Osteocyte (in vitro differentiated cells): ENCODE results near the gene TNRC6B. TPM values are rescaled to one million over a fixed set of nuclear protein-coding genes. Genes with fewer than 3 reads are reported as not detected.
"Not testable (repeated sequence)": the region's sequence is repeated elsewhere in the genome, so short reads cannot be mapped to it uniquely, and the experiment has no call there.

Experiments
- DNase-seq: peaks from one replicate; pipeline ENCODE4 v3.0.0; 2021; ENCODE audit warnings: mixed read lengths; ENCODE audit not compliant: unreplicated experiment; ENCODE audit errors: extremely low spot score
- H3K27ac Mint-ChIP-seq: one replicate; pipeline ENCODE4 v1.8.0; 2021; ENCODE audit warnings: mild to moderate bottlenecking, mixed read lengths; ENCODE audit not compliant: unreplicated experiment
- H3K27me3 Mint-ChIP-seq: one replicate; pipeline ENCODE4 v1.8.0; 2021; ENCODE audit warnings: mixed read lengths; ENCODE audit not compliant: unreplicated experiment
- H3K36me3 Mint-ChIP-seq: one replicate; pipeline ENCODE4 v1.8.0; 2021; ENCODE audit warnings: mixed read lengths; ENCODE audit not compliant: unreplicated experiment
- H3K4me1 Mint-ChIP-seq: one replicate; pipeline ENCODE4 v1.8.0; 2021; ENCODE audit warnings: mixed read lengths; ENCODE audit not compliant: unreplicated experiment
- H3K4me3 Mint-ChIP-seq: one replicate; pipeline ENCODE4 v1.8.0; 2021; ENCODE audit warnings: mild to moderate bottlenecking, moderate library complexity, mixed read lengths; ENCODE audit not compliant: unreplicated experiment
- H3K9me3 Mint-ChIP-seq: one replicate; pipeline ENCODE4 v1.8.0; 2021; ENCODE audit warnings: mixed read lengths; ENCODE audit not compliant: unreplicated experiment
- CTCF ChIP-seq: fragments of 200-600 bp; sonication (generic); IDR thresholded peaks from 2 replicates; pipeline ENCODE4 v1.5.0; 2021; ENCODE audit warnings: antibody characterized with exemption, mild to moderate bottlenecking, moderate library complexity
- total RNA-seq: library from RNA; stranded (reverse); gene quantifications from 2 replicates; pipeline ENCODE4 v1.2.1, GENCODE V29; 2021

The TNRC6B gene
- total RNA-seq, 1 donor from 2014 or later: 47.4 TPM

DNA sequence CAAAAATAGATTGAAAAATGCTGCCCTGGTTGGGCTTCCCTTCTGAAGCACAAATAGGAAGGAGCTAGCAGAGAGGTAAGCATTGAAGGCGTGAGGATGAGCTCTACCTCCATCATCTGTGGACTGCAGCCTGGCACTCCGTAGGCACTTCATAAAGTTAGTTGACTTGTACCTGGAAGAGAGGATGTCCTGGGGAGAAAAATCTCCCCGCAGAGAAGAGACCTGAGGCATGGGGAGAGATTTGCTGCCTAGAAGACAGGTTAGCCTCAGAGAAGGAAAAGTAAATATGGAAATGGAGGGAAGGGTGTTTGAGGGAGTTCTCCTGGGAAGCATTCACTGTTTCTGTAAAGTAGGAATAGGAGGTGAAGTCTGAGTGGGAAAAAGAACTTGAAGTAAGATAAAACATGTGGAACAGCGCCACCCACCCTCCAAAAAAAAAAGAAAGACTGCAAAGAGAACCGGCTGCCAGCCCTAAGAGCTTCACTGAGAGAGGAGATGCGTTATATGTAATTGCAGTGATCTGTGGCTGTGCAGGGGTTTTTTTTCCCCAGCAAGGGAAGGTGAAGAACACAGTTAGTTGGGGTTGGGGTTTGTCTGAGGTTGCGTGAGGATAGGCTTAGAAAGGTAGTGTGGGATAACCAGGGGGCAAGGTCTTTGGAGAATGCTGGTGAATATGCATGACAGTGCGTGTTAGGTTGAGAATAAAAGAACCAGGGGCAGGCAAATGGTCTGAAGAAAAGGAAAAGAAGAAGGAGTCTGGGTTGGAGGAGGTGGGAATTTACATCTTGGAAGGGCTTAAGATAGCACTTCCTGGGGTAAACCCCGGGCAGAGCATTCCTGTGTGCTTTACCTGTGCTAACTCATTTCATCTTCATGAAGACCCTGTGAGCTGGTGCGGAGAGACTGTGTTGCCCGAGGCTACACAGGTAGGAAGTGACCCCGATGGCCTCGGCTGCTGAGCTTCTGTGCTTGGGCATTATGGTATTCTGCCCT, 16.0 kb downstream of the TNRC6B start:
- H3K27ac Mint-ChIP-seq: no peak overlapping the region
- H3K4me3 Mint-ChIP-seq: no peak overlapping the region
- no peaks in the 10 kb centered on the region for H3K9me3 Mint-ChIP-seq
- H3K36me3 Mint-ChIP-seq: peaks cover 12% of the 10 kb centered on the region
- peak; percentile 49 for DNase-seq
- peak; percentile 49 for TF ChIP-seq CTCF
- no peaks in the 10 kb centered on the region for H3K27me3 Mint-ChIP-seq
- peaks cover 43% of the 10 kb centered on the region for H3K4me1 Mint-ChIP-seq

GRCh38 chr22:40194656-40195055, 16.9 kb downstream of the TNRC6B start:
- Mint-ChIP-seq H3K9me3 (no peaks in the 10 kb centered on the region), H3K4me3 (no peak overlapping the region), H3K36me3 (peaks cover 16% of the 10 kb centered on the region), H3K27ac (no peak overlapping the region), H3K27me3 (no peaks in the 10 kb centered on the region), H3K4me1 (peaks cover 51% of the 10 kb centered on the region)
- DNase-seq: peak; percentile 54
- no peak for TF ChIP-seq CTCF

- H3K4me3 Mint-ChIP-seq: no peak overlapping the region
Observed at GRCh38 chr22:40196628-40197360, 19.1 kb downstream of the TNRC6B start.

DNA sequence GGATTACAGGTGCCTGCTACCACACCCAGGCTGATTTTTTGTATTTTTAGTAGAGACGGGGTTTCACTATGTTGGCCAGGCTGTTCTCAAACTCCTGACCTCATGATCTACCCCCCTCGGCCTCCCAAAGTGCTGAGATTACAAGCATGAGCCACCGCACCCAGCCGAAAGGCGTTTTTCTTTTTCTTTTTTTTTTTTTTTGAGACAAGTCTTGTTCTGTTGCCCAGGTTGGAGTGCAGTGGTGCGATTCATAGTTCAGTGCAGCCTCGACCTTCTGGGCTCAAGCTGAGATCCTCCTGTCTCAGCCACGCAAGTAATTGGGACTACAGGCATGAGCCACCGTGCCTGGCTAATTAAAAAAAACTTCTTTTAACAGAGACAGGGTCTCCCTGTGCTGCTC, 19.7 kb downstream of the TNRC6B start:
- H3K36me3 Mint-ChIP-seq, H3K27me3 Mint-ChIP-seq, H3K27ac Mint-ChIP-seq, H3K9me3 Mint-ChIP-seq, DNase-seq, H3K4me3 Mint-ChIP-seq: not testable (repeated sequence)
- H3K4me1 Mint-ChIP-seq: peaks cover 57% of the 10 kb centered on the region

More at GRCh38 chr22:40196628-40197360, 19.1 kb downstream of the TNRC6B start:
- peaks cover 52% of the 10 kb centered on the region for H3K4me1 Mint-ChIP-seq
- no peak for TF ChIP-seq CTCF
- H3K27ac Mint-ChIP-seq: peak overlapping the region; percentile 76
- no peaks in the 10 kb centered on the region for H3K27me3 Mint-ChIP-seq
- H3K9me3 Mint-ChIP-seq: no peaks in the 10 kb centered on the region
- no peak for DNase-seq
- H3K36me3 Mint-ChIP-seq: peaks cover 7% of the 10 kb centered on the region

- no peaks in the 10 kb centered on the region for H3K27me3 Mint-ChIP-seq
- H3K4me1 Mint-ChIP-seq: peaks cover 56% of the 10 kb centered on the region
- no peak overlapping the region for H3K27ac Mint-ChIP-seq
- H3K4me3 Mint-ChIP-seq: no peak overlapping the region
- H3K9me3 Mint-ChIP-seq: no peaks in the 10 kb centered on the region
- peaks cover 6% of the 10 kb centered on the region for H3K36me3 Mint-ChIP-seq
- DNase-seq: no peak
- no peak for TF ChIP-seq CTCF
Observed at GRCh38 chr22:40198733-40199132, 21.0 kb downstream of the TNRC6B start.
